ENCODE results near the gene ATP9B. TPM values are rescaled to one million over a fixed set of nuclear protein-coding genes. Genes with fewer than 3 reads are reported as not detected.

Gene ATP9B
- total RNA-seq, 3 donors from 2014 or later (not counting 1 experiment from before 2014, with no cell fraction given): 66.0 to 78.9 (median 68.0) TPM

- no peaks in the 10 kb centered on the region for H3K27me3 Mint-ChIP-seq (ENCODE audit: low read depth in 2 of 2)
- ATAC-seq (peak; percentile 80 to 93 (median 85)), DNase-seq (peak; percentile 30 to 34)
- no peak overlapping the region for H3K27ac ChIP-seq (ENCODE audit: low read length)
- peak overlapping the region; percentile 84 to 88 for H3K27ac Mint-ChIP-seq
- no peak overlapping the region for H3K4me3 ChIP-seq (ENCODE audit: low read length)
- 86% methylated on average over 5 of the region's 7 CpGs for WGBS (ENCODE audit: insufficient coverage)
- H3K27me3 ChIP-seq (ENCODE audit: control insufficient read depth, insufficient read depth, low read length): no peaks in the 10 kb centered on the region
- peaks cover 5% of the 10 kb centered on the region for H3K36me3 ChIP-seq (ENCODE audit: control insufficient read depth, insufficient read depth, low read length)
- no peaks in the 10 kb centered on the region for H3K9me3 ChIP-seq (ENCODE audit: control insufficient read depth, insufficient read depth, low read length)
- peaks cover 2 to 5% of the 10 kb centered on the region in 2 donors for H3K9me3 Mint-ChIP-seq
- H3K4me1 ChIP-seq (ENCODE audit: control insufficient read depth, insufficient read depth, low read length): peaks cover 20% of the 10 kb centered on the region
- intact Hi-C loops (cut with micrococcal nuclease): loop anchor here (1.0 to 5.0 kb wide), 2 partner anchors 61 to 127 kb away; no protein-coding TSS in a partner anchor
- peak overlapping the region; percentile 65 for H3K4me3 Mint-ChIP-seq
- peaks cover 15% of the 10 kb centered on the region for H3K36me3 Mint-ChIP-seq
- TF ChIP-seq CTCF (IDR thresholded peaks at IDR 0.05): no peak
- H3K4me1 Mint-ChIP-seq: peaks cover 33 to 36% of the 10 kb centered on the region in 2 donors
These were observed 130.6 kb downstream of the ATP9B start for GRCh38 chr18:79199691-79200374.

DNA sequence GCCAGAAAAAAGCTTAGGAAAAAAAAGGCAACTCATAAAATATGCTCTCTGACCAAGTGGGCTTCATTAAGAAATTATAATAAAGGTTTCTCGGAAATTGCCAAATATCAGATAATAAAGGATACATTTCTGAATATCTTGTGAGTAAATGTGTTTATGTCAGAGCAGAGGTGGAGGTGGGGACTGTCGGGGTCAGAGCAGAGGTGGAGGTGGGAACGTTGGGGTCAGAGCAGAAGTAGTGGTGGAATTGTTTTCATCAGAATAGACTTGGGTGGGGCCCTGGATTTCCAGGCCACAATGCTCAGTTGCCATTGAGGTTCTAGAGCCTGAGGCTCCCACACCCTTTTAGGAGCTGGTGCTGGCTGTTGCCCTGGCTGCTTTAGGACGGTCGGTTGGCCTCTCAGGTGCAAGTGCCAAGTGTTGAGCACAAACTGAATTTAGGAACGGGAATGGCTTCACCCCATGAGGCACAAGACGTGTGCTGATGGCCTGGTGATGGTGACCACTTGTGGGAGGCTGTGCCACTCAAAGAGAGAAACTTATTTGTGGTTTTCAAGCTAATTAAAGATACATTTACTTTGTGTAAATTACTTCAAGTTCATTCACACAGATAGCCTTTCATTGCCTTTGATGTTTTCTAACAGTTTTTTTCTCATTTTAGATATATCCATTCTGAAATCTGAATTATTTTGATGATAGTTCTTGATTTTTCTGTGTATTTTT lies 131.5 kb downstream of the ATP9B start:
- DNase-seq (peak in 1 of 2 donors; percentile 32), ATAC-seq (peak; percentile 49 to 68 (median 50))
- Mint-ChIP-seq H3K4me1 (peaks cover 33 to 36% of the 10 kb centered on the region in 2 donors), H3K4me3 (peak overlapping the region; percentile 65), H3K36me3 (peaks cover 15% of the 10 kb centered on the region), H3K27me3 (ENCODE audit: low read depth in 2 of 2) (no peaks in the 10 kb centered on the region), H3K9me3 (peaks cover 2 to 5% of the 10 kb centered on the region in 2 donors), H3K27ac (peak overlapping the region; percentile 84 to 88)
- intact Hi-C loops (cut with micrococcal nuclease): loop anchor here (1.0 to 5.0 kb wide), 2 partner anchors 61 to 127 kb away; no protein-coding TSS in a partner anchor
- WGBS (ENCODE audit: insufficient coverage): 65% methylated on average over 7 of the region's 7 CpGs
- no peaks in the 10 kb centered on the region for H3K27me3 ChIP-seq (ENCODE audit: control insufficient read depth, insufficient read depth, low read length)
- no peaks in the 10 kb centered on the region for H3K9me3 ChIP-seq (ENCODE audit: control insufficient read depth, insufficient read depth, low read length)
- H3K36me3 ChIP-seq (ENCODE audit: control insufficient read depth, insufficient read depth, low read length): peaks cover 2% of the 10 kb centered on the region
- peaks cover 20% of the 10 kb centered on the region for H3K4me1 ChIP-seq (ENCODE audit: control insufficient read depth, insufficient read depth, low read length)
- H3K4me3 ChIP-seq (ENCODE audit: low read length): no peak overlapping the region
- TF ChIP-seq CTCF (IDR thresholded peaks at IDR 0.05): no peak
- no peak overlapping the region for H3K27ac ChIP-seq (ENCODE audit: low read length)

- Histone ChIP-seq H3K27ac (ENCODE audit: low read length) (no peak overlapping the region), H3K4me3 (ENCODE audit: low read length) (no peak overlapping the region), H3K36me3 (ENCODE audit: control insufficient read depth, insufficient read depth, low read length) (peaks cover 9% of the 10 kb centered on the region), H3K27me3 (ENCODE audit: control insufficient read depth, insufficient read depth, low read length) (no peaks in the 10 kb centered on the region), H3K4me1 (ENCODE audit: control insufficient read depth, insufficient read depth, low read length) (peaks cover 20% of the 10 kb centered on the region), H3K9me3 (ENCODE audit: control insufficient read depth, insufficient read depth, low read length) (no peaks in the 10 kb centered on the region)
- H3K4me3 Mint-ChIP-seq: peak overlapping the region; percentile 2
- TF ChIP-seq CTCF (IDR thresholded peaks at IDR 0.05): no peak
- peak overlapping the region; percentile 50 to 75 for H3K27ac Mint-ChIP-seq
- peak in 1 of 2 donors; percentile 8 for DNase-seq
- H3K27me3 Mint-ChIP-seq (ENCODE audit: low read depth in 2 of 2): no peaks in the 10 kb centered on the region
- peaks cover 2 to 5% of the 10 kb centered on the region in 2 donors for H3K9me3 Mint-ChIP-seq
- no peak for ATAC-seq
- intact Hi-C loops (cut with micrococcal nuclease): loop anchor here (5.0 kb wide), 1 partner anchor 124 kb away; no protein-coding TSS in a partner anchor
- 93% methylated on average over 8 of the region's 8 CpGs for WGBS (ENCODE audit: insufficient coverage)
- H3K4me1 Mint-ChIP-seq: peaks cover 33 to 41% of the 10 kb centered on the region in 2 donors
- peaks cover 15% of the 10 kb centered on the region for H3K36me3 Mint-ChIP-seq
These were observed 133.9 kb downstream of the ATP9B start for GRCh38 chr18:79203017-79203605.

All from natural killer cell (primary cell).